Liver (tissue), 9 donors: Measurements from ENCODE around the gene PINK1. TPM values are rescaled to one million over a fixed set of nuclear protein-coding genes. Genes with fewer than 3 reads are reported as not detected.

ENCODE experiments used
- DNase-seq: peaks from one replicate; pipeline ENCODE4 v3.0.0-alpha.2; 2017; ENCODE audit warnings: low spot score
- H3K27ac ChIP-seq, 2 donors: one replicate each; pipeline ENCODE4 v1.7.0; 2013; ENCODE audit warnings: inconsistent platforms in 2 of 2, low read length in 2 of 2, control low read depth in 1 of 2, low read depth in 1 of 2, mild to moderate bottlenecking in 1 of 2
- H3K27me3 ChIP-seq, 4 donors: one replicate each; pipeline versions ENCODE4 v1.6.1 to v1.7.0; 2013; ENCODE audit warnings: low read length in 3 of 4, inconsistent platforms in 1 of 4, mild to moderate bottlenecking in 1 of 4, moderate library complexity in 1 of 4; ENCODE audit not compliant: control insufficient read depth in 4 of 4, insufficient read depth in 4 of 4
- H3K36me3 ChIP-seq, 4 donors: one replicate each; pipeline versions ENCODE4 v1.6.1 to v1.7.0; 2013; ENCODE audit warnings: low read length in 3 of 4, mild to moderate bottlenecking in 3 of 4, low read depth in 1 of 4, moderate library complexity in 1 of 4; ENCODE audit not compliant: control insufficient read depth in 4 of 4, insufficient read depth in 3 of 4
- H3K4me1 ChIP-seq, 4 donors: one replicate each; pipeline versions ENCODE4 v1.6.1 to v1.7.0; 2013; ENCODE audit warnings: low read length in 3 of 4, mild to moderate bottlenecking in 3 of 4, moderate library complexity in 1 of 4; ENCODE audit not compliant: control insufficient read depth in 4 of 4, insufficient read depth in 4 of 4
- H3K4me3 ChIP-seq, 3 donors: one replicate each; pipeline versions ENCODE4 v1.6.1 to v1.7.0; 2013; ENCODE audit warnings: low read length in 3 of 3, control low read depth in 1 of 3, low read depth in 1 of 3, mild to moderate bottlenecking in 1 of 3
- H3K9ac ChIP-seq, 2 donors: one replicate each; pipeline ENCODE4 v1.7.0; 2013; ENCODE audit warnings: low read length in 2 of 2, mild to moderate bottlenecking in 2 of 2, moderate library complexity in 2 of 2, control low read depth in 1 of 2, low read depth in 1 of 2
- H3K9me3 ChIP-seq, 4 donors: one replicate each; pipeline versions ENCODE4 v1.6.1 to v1.7.0; 2013; ENCODE audit warnings: low read length in 3 of 4; ENCODE audit not compliant: control insufficient read depth in 4 of 4
- EGR1 ChIP-seq, 2 donors: IDR thresholded peaks; 2 replicates each; pipeline ENCODE4 v1.6.1; 2016 to 2018; ENCODE audit warnings: antibody characterized with exemption in 2 of 2, low read depth in 2 of 2
- FOXA1 ChIP-seq: IDR thresholded peaks from 2 replicates; pipeline ENCODE4 v1.6.1; 2016; ENCODE audit warnings: antibody characterized with exemption
- FOXA2 ChIP-seq: IDR thresholded peaks from 2 replicates; pipeline ENCODE4 v1.6.1; 2016; ENCODE audit warnings: antibody characterized with exemption
- GABPA ChIP-seq, 2 donors: IDR thresholded peaks in 1 of 2; conservative IDR thresholded peaks in 1 of 2; 2 replicates each; pipeline ENCODE4 v1.6.1; 2016; ENCODE audit warnings: antibody characterized with exemption in 2 of 2, mild to moderate bottlenecking in 1 of 2, moderate library complexity in 1 of 2
- HNF4A ChIP-seq, 2 donors: conservative IDR thresholded peaks; 2 replicates each; pipeline ENCODE4 v1.6.1; 2016; ENCODE audit warnings: antibody characterized with exemption in 2 of 2, mild to moderate bottlenecking in 2 of 2
- HNF4G ChIP-seq: IDR thresholded peaks from 2 replicates; pipeline ENCODE4 v1.6.1; 2016; ENCODE audit warnings: antibody characterized with exemption
- JUND ChIP-seq, 2 donors: IDR thresholded peaks; 2 replicates each; pipeline ENCODE4 v1.6.1; 2016; ENCODE audit warnings: antibody characterized with exemption in 2 of 2
- NR2F2 ChIP-seq: IDR thresholded peaks from 2 replicates; pipeline ENCODE4 v1.6.1; 2016; ENCODE audit warnings: antibody characterized with exemption
- RAD21 ChIP-seq, 2 donors: IDR thresholded peaks; 2 replicates each; pipeline ENCODE4 v1.6.1; 2016; ENCODE audit warnings: antibody characterized with exemption in 2 of 2, mild to moderate bottlenecking in 2 of 2
- SP1 ChIP-seq: IDR thresholded peaks from 2 replicates; pipeline ENCODE4 v1.6.1; 2018; ENCODE audit warnings: antibody characterized with exemption, mild to moderate bottlenecking
- TAF1 ChIP-seq: conservative IDR thresholded peaks from 2 replicates; pipeline ENCODE4 v1.6.1; 2016; ENCODE audit warnings: antibody characterized with exemption, mild to moderate bottlenecking
- WGBS: extraction: QIAGEN DNeasy Blood & Tissue Kit; methylation state at CpG from one replicate; pipeline ENCODE4 v1.1.7; 2013; 5-methylcytosine and 5-hydroxymethylcytosine counted together
- polyA plus RNA-seq, 2 donors: library from polyadenylated mRNA; stranded (reverse) in 1 of 2; unstranded in 1 of 2; fragments of 200-250 nt in 1 of 2; fragments of >200 nt in 1 of 2; fragmentation: Nextera tagmentation in 1 of 2; extraction: Ambion mirVana in 1 of 2; gene quantifications; one replicate each; pipeline versions ENCODE4 v1.2.1 to v1.2.3, GENCODE V29; 2013 to 2015
- total RNA-seq, 2 donors: library from RNA; depleted of rRNA; stranded (reverse); fragments of >200 nt; gene quantifications; one replicate each; pipeline ENCODE4 v1.2.3, GENCODE V29; 2014
- TF ChIP-seq, protein P1 (sequence below): IDR thresholded peaks from 2 replicates; pipeline ENCODE4 v1.6.1; 2016; ENCODE audit warnings: antibody characterized with exemption, mild to moderate bottlenecking
- TF ChIP-seq, protein P2 (sequence below): IDR thresholded peaks from 2 replicates; pipeline ENCODE4 v1.6.1; 2016; ENCODE audit warnings: antibody characterized with exemption
- TF ChIP-seq, protein P3 (sequence below): IDR thresholded peaks from 2 replicates; pipeline ENCODE4 v1.6.1; 2016; ENCODE audit warnings: antibody characterized with exemption
- TF ChIP-seq, protein P4 (sequence below): IDR thresholded peaks from 2 replicates; pipeline ENCODE4 v1.6.1; 2016; ENCODE audit warnings: antibody characterized with exemption
- TF ChIP-seq, protein P5 (sequence below): fragments of 150-350 bp; IDR thresholded peaks from 2 replicates; pipeline ENCODE4 v1.5.1; 2017; ENCODE audit warnings: improper control_type of control experiment, low read depth, low read length; ENCODE audit not compliant: missing input control
- donor health status: healthy.
- donor health status: healthy.
- donor health status: healthy.
- donor health status: healthy.
- donor health status: healthy.

The PINK1 gene
- total and polyA plus RNA-seq, 4 donors, result 52.7 to 118 (median 62.2) TPM

DNA sequence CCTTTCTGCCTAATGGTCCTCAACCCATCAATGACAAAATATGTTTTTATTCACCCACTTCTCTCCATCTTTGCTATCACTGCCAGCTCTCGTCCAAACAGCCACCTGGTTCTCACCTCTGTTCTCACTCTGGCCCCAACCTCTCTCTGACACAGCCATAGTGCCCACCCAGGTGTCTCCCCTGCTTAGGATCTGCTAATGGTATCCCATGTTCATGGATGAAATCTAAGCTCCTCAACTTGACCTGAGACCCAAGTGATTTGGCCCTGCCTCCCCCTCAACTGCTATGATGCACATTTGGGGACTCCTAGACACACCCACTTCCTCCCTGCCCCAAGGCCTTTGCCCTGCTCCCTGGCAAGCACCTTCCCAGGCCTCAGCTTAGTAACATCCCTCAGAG is 58.6 kb downstream of the PINK1 start:
- TF ChIP-seq, protein P1, sequence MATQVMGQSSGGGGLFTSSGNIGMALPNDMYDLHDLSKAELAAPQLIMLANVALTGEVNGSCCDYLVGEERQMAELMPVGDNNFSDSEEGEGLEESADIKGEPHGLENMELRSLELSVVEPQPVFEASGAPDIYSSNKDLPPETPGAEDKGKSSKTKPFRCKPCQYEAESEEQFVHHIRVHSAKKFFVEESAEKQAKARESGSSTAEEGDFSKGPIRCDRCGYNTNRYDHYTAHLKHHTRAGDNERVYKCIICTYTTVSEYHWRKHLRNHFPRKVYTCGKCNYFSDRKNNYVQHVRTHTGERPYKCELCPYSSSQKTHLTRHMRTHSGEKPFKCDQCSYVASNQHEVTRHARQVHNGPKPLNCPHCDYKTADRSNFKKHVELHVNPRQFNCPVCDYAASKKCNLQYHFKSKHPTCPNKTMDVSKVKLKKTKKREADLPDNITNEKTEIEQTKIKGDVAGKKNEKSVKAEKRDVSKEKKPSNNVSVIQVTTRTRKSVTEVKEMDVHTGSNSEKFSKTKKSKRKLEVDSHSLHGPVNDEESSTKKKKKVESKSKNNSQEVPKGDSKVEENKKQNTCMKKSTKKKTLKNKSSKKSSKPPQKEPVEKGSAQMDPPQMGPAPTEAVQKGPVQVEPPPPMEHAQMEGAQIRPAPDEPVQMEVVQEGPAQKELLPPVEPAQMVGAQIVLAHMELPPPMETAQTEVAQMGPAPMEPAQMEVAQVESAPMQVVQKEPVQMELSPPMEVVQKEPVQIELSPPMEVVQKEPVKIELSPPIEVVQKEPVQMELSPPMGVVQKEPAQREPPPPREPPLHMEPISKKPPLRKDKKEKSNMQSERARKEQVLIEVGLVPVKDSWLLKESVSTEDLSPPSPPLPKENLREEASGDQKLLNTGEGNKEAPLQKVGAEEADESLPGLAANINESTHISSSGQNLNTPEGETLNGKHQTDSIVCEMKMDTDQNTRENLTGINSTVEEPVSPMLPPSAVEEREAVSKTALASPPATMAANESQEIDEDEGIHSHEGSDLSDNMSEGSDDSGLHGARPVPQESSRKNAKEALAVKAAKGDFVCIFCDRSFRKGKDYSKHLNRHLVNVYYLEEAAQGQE, result no peak
- TF ChIP-seq SP1 (no peak), FOXA2 (no peak), HNF4A (conservative IDR thresholded peaks at IDR 0.05) (no peak), JUND (IDR thresholded peaks at IDR 0.05) (no peak)
- TF ChIP-seq, protein P2, sequence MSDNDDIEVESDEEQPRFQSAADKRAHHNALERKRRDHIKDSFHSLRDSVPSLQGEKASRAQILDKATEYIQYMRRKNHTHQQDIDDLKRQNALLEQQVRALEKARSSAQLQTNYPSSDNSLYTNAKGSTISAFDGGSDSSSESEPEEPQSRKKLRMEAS, result no peak
- TF ChIP-seq, protein P3, sequence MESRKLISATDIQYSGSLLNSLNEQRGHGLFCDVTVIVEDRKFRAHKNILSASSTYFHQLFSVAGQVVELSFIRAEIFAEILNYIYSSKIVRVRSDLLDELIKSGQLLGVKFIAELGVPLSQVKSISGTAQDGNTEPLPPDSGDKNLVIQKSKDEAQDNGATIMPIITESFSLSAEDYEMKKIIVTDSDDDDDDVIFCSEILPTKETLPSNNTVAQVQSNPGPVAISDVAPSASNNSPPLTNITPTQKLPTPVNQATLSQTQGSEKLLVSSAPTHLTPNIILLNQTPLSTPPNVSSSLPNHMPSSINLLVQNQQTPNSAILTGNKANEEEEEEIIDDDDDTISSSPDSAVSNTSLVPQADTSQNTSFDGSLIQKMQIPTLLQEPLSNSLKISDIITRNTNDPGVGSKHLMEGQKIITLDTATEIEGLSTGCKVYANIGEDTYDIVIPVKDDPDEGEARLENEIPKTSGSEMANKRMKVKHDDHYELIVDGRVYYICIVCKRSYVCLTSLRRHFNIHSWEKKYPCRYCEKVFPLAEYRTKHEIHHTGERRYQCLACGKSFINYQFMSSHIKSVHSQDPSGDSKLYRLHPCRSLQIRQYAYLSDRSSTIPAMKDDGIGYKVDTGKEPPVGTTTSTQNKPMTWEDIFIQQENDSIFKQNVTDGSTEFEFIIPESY, result no peak

DNA sequence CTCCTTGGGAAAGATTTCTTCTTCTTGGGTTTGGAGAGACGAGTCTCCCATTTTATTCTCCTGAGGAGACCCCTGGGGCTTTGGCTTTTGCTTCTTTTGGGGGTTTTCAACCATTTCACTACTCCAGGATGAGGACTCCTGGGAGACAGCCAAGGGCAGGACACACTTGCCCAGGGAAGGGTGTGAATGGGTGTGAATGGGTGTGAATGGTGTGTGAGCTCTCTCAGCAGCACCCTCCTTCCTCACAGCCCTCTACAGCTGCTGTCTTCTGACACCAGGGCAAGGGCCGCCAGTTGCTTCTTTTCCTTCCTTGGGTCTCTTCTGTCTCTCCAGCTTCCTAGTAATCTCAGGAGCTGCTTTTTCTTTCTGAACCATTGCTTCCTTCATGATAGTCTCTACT is 60.4 kb downstream of the PINK1 start:
- Histone ChIP-seq H3K27me3 (no peaks in the 10 kb centered on the region), H3K9me3 (no peaks in the 10 kb centered on the region), H3K4me1 (peaks cover 2 to 12% (median 7%) of the 10 kb centered on the region in 4 donors), H3K9ac (no peak overlapping the region), H3K27ac (no peak overlapping the region), H3K4me3 (no peak overlapping the region), H3K36me3 (no peaks in the 10 kb centered on the region)
- 84% methylated on average over 2 of the region's 2 CpGs for WGBS
- TF ChIP-seq RAD21 (IDR thresholded peaks at IDR 0.05) (no peak), TAF1 (no peak), GABPA (IDR thresholded peaks at IDR 0.05 in 1 of 2, conservative IDR thresholded peaks at IDR 0.05 in 1 of 2) (no peak)
- TF ChIP-seq, protein P4, sequence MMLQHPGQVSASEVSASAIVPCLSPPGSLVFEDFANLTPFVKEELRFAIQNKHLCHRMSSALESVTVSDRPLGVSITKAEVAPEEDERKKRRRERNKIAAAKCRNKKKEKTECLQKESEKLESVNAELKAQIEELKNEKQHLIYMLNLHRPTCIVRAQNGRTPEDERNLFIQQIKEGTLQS, result no peak
- no peak for DNase-seq

More for the DNA sequence above, 58.6 kb downstream of the PINK1 start:
- H3K4me3 ChIP-seq, result no peak overlapping the region
- no peak for DNase-seq
- no peak overlapping the region for H3K27ac ChIP-seq
- H3K9ac ChIP-seq, result no peak overlapping the region
- 84% methylated on average over 1 of the region's 1 CpG for WGBS
- no peaks in the 10 kb centered on the region for H3K36me3 ChIP-seq
- no peaks in the 10 kb centered on the region for H3K9me3 ChIP-seq
- H3K27me3 ChIP-seq, result no peaks in the 10 kb centered on the region
- peaks cover 2 to 9% (median 5%) of the 10 kb centered on the region in 4 donors for H3K4me1 ChIP-seq

DNA sequence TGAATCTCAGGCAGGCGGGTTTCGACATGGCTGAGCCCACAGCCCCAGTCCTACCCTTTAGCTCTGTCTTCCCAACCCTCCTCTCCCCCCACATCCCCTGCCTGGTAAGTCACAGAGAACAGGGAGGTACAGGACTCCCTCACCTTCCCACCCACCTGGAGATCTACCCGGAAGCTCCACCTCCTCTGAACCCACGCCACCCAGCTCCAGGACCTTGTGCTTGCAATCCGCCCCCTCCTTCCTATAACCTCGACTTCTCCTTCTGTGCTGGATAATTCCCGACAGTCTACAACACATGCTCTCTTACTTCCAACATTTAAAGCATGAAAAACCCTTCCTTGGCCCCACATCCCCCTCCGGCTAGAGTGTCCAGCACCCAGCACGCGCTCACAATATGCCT is 62.3 kb downstream of the PINK1 start:
- Histone ChIP-seq H3K36me3 (no peaks in the 10 kb centered on the region), H3K27me3 (no peaks in the 10 kb centered on the region), H3K9me3 (no peaks in the 10 kb centered on the region), H3K27ac (no peak overlapping the region), H3K4me1 (peaks cover 2 to 12% (median 7%) of the 10 kb centered on the region in 4 donors), H3K9ac (no peak overlapping the region), H3K4me3 (no peak overlapping the region)
- TF ChIP-seq HNF4G, result no peak
- no peak for TF ChIP-seq HNF4A (conservative IDR thresholded peaks at IDR 0.05)
- no peak for TF ChIP-seq FOXA2
- no peak for TF ChIP-seq NR2F2
- TF ChIP-seq GABPA (IDR thresholded peaks at IDR 0.05 in 1 of 2, conservative IDR thresholded peaks at IDR 0.05 in 1 of 2), result no peak
- TF ChIP-seq, protein P1, result no peak
- no peak for TF ChIP-seq FOXA1
- no peak for TF ChIP-seq EGR1 (IDR thresholded peaks at IDR 0.05; ENCODE audit: low read depth in 2 of 2)
- TF ChIP-seq TAF1, result no peak
- TF ChIP-seq, protein P2, result no peak
- TF ChIP-seq, protein P5, sequence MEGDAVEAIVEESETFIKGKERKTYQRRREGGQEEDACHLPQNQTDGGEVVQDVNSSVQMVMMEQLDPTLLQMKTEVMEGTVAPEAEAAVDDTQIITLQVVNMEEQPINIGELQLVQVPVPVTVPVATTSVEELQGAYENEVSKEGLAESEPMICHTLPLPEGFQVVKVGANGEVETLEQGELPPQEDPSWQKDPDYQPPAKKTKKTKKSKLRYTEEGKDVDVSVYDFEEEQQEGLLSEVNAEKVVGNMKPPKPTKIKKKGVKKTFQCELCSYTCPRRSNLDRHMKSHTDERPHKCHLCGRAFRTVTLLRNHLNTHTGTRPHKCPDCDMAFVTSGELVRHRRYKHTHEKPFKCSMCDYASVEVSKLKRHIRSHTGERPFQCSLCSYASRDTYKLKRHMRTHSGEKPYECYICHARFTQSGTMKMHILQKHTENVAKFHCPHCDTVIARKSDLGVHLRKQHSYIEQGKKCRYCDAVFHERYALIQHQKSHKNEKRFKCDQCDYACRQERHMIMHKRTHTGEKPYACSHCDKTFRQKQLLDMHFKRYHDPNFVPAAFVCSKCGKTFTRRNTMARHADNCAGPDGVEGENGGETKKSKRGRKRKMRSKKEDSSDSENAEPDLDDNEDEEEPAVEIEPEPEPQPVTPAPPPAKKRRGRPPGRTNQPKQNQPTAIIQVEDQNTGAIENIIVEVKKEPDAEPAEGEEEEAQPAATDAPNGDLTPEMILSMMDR, result no peak
- no peak for DNase-seq
- WGBS, result 85% methylated on average over 10 of the region's 10 CpGs
